HCT116 (cell line): ENCODE results near the gene C16orf95. TPM values are rescaled to one million over a fixed set of nuclear protein-coding genes. Genes with fewer than 3 reads are reported as not detected.

Experiments
- ATAC-seq: fragments of 200-7000 bp; cut with Tn5 transposase; 2 replicates; pipeline ENCODE4 v1.9.1; 2020; ENCODE audit warnings: mild to moderate bottlenecking, moderate library complexity
- BruUV-seq: library from RNA; stranded (reverse); fragments of 400-500 nt; replicated peaks from 2 replicates; lab custom pipeline; 2021; lab: Mats Ljungman, UMichigan
- CTCF ChIA-PET: fragments of 300-600 bp; sonication (Branson Sonifier 250); formaldehyde crosslinking; loops from one replicate; lab custom pipeline; 2021; ENCODE audit warnings: antibody characterized with exemption; lab: Charles Lee
- POLR2A ChIA-PET: fragments of 300-600, 350-600 bp; sonication (Branson Sonifier 250); formaldehyde crosslinking; loops from one replicate; lab custom pipeline; 2021; ENCODE audit warnings: antibody characterized with exemption; lab: Charles Lee
- RAD21 ChIA-PET, 2 experiments: fragments of 300-600 bp; sonication (Branson Sonifier 250); formaldehyde crosslinking; loops; one replicate each; lab custom pipeline; 2023; ENCODE audit warnings: low total read pairs in 2 of 2; ENCODE audit not compliant: uncharacterized antibody in 2 of 2, unreplicated experiment in 2 of 2, low non-redundant PET in 1 of 2; lab: Charles Lee
- DNase-seq: peaks from one replicate; pipeline ENCODE4 v3.0.0-alpha.2; 2010; ENCODE audit warnings: low read depth, low spot score
- H2AFZ ChIP-seq: fragments of 200-600 bp; shearing (Covaris generic), sonication (generic); 2 replicates; pipeline ENCODE4 v1.6.1; 2017; ENCODE audit warnings: low read depth, mixed run types, mixed read lengths, antibody characterized with exemption, low read length; ENCODE audit not compliant: poor library complexity, severe bottlenecking
- H3K27ac ChIP-seq: 2 replicates; pipeline ENCODE4 v1.5.1; 2012; ENCODE audit warnings: low read depth, low read length
- H3K27me3 ChIP-seq: fragments of 200-600 bp; sonication (generic); 2 replicates; pipeline ENCODE4 v1.6.1; 2016; ENCODE audit warnings: mixed run types, low read length, mixed read lengths; ENCODE audit not compliant: insufficient read depth
- H3K36me3 ChIP-seq, 2 experiments: fragments of 200-500 bp in 1 of 2; fragments of 200-600 bp in 1 of 2; sonication (Bioruptor generic) in 1 of 2; sonication (generic) in 1 of 2; 2 replicates each; pipeline versions ENCODE4 v1.5.1 to v1.6.1; 2014 to 2016; ENCODE audit warnings: low read length in 2 of 2, inconsistent platforms in 1 of 2, mixed read lengths in 1 of 2, mixed run types in 1 of 2; ENCODE audit not compliant: insufficient read depth in 2 of 2, control insufficient read depth in 1 of 2
- H3K4me1 ChIP-seq, 2 experiments: fragments of 200-600 bp in 1 of 2; sonication (generic) in 1 of 2; 2 replicates each; pipeline versions ENCODE4 v1.5.1 to v1.6.1; 2012 to 2017; ENCODE audit warnings: low read length in 2 of 2, inconsistent platforms in 1 of 2, mild to moderate bottlenecking in 1 of 2, mixed read lengths in 1 of 2, mixed run types in 1 of 2, moderate library complexity in 1 of 2; ENCODE audit not compliant: insufficient read depth in 2 of 2, control insufficient read depth in 1 of 2
- H3K4me2 ChIP-seq: fragments of 200-600 bp; sonication (generic); 2 replicates; pipeline ENCODE4 v1.6.1; 2017; ENCODE audit warnings: mixed run types, low read length, mixed read lengths
- H3K4me3 ChIP-seq, 2 experiments: fragments of 200-600 bp in 1 of 2; sonication (generic) in 1 of 2; replicated peaks in 1 of 2; 2 replicates each; pipeline ENCODE4 v1.5.1; 2011 to 2016; ENCODE audit warnings: low read length in 2 of 2, control low read depth in 1 of 2, low read depth in 1 of 2, mild to moderate bottlenecking in 1 of 2, mixed read lengths in 1 of 2, mixed run types in 1 of 2
- H3K79me2 ChIP-seq: fragments of 200-600 bp; sonication (generic); 2 replicates; pipeline ENCODE4 v1.6.1; 2017; ENCODE audit warnings: mild to moderate bottlenecking, mixed run types, low read length, moderate library complexity, mixed read lengths; ENCODE audit not compliant: insufficient read depth
- H3K9ac ChIP-seq: fragments of 200-600 bp; sonication (generic); 2 replicates; pipeline ENCODE4 v1.6.1; 2016; ENCODE audit warnings: low read length, mixed read lengths
- H3K9me2 ChIP-seq: fragments of 200-600 bp; sonication (generic), shearing (Covaris generic); 2 replicates; pipeline ENCODE4 v1.6.1; 2017; ENCODE audit warnings: mixed run types, mild to moderate bottlenecking, moderate library complexity; ENCODE audit not compliant: insufficient read depth
- H3K9me3 ChIP-seq, 2 experiments: fragments of 200-500 bp in 1 of 2; fragments of 200-600 bp in 1 of 2; sonication (Bioruptor generic) in 1 of 2; sonication (generic) in 1 of 2; 2 replicates each; pipeline ENCODE4 v1.6.1; 2014 to 2017; ENCODE audit warnings: low read length in 2 of 2, mixed read lengths in 2 of 2, inconsistent platforms in 1 of 2, low read depth in 1 of 2, mild to moderate bottlenecking in 1 of 2, mixed run types in 1 of 2, moderate library complexity in 1 of 2; ENCODE audit not compliant: control insufficient read depth in 1 of 2, insufficient read depth in 1 of 2
- H4K20me1 ChIP-seq: fragments of 200-600 bp; sonication (generic), shearing (Covaris generic); 2 replicates; pipeline ENCODE4 v1.6.1; 2017; ENCODE audit warnings: mixed run types, mild to moderate bottlenecking, moderate library complexity; ENCODE audit not compliant: insufficient read depth
- EZH2phosphoT487 ChIP-seq: fragments of 200-600 bp; IDR thresholded peaks from 2 replicates; pipeline ENCODE4 v1.6.1; 2018; ENCODE audit warnings: antibody characterized with exemption, borderline replicate concordance
- FOSL1 ChIP-seq: IDR thresholded peaks from 2 replicates; pipeline ENCODE4 v1.6.1; 2012; ENCODE audit warnings: low read depth
- JUND ChIP-seq: IDR thresholded peaks from 2 replicates; pipeline ENCODE4 v1.6.1; 2012
- SRF ChIP-seq: IDR thresholded peaks from 2 replicates; pipeline ENCODE4 v1.6.1; 2012; ENCODE audit warnings: low read depth
- ZFX ChIP-seq: fragments of 450-650 bp; IDR thresholded peaks from 2 replicates; pipeline ENCODE4 v1.6.1; 2017
- ZNF274 ChIP-seq: fragments of 200-500 bp; sonication (Bioruptor generic); IDR thresholded peaks from 2 replicates; pipeline ENCODE4 v1.6.1; 2014; ENCODE audit warnings: mild to moderate bottlenecking, low read depth, low read length, inconsistent platforms
- intact Hi-C: fragments of 100-400 bp; cut with micrococcal nuclease; formaldehyde crosslinking; loops from 2 replicates; pipeline ENCODE4 v1.10.0; 2022
- total RNA-seq: library from RNA; stranded (reverse); gene quantifications from one replicate; pipeline ENCODE4 v1.2.1, GENCODE V29; 2021; ENCODE audit not compliant: unreplicated experiment
- TF ChIP-seq, protein P1 (sequence below), 3 experiments: fragments of 200-600 bp in 1 of 3; sonication (generic) in 1 of 3; IDR thresholded peaks in 2 of 3; conservative IDR thresholded peaks in 1 of 3; 2 replicates each; pipeline ENCODE4 v1.5.1; 2012 to 2017; ENCODE audit warnings: low read depth in 2 of 3, low read length in 2 of 3, antibody characterized with exemption in 1 of 3, borderline replicate concordance in 1 of 3, control low read depth in 1 of 3, mild to moderate bottlenecking in 1 of 3, mixed read lengths in 1 of 3, mixed run types in 1 of 3, moderate library complexity in 1 of 3; ENCODE audit not compliant: insufficient read depth in 1 of 3

C16orf95 gene
- total RNA-seq, 1 experiment from 2014 or later = 12.2 TPM

DNA sequence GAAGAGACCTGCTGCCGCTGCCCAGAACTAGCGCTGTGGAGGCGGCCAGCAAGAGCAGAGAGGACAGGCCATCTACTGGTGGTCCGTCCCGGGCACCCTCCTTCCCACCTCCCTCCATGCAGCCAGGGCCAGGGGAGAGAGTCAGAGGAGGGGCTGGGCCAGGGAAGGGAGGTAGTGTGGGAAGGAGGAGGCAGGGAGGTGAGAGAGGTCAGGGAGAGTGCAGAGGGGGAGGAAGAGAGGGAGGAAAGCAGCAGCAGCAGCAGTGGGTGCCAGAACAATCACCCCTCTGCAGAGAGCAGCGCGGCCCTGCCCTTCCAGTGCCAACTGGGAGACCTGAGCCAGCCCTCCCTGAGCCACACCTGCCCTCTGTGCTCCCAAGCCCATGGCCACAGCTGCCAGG lies 6.6 kb downstream of the C16orf95 start:
- RAD21 ChIA-PET = no interaction called here
- Histone ChIP-seq H3K27me3 (no peaks in the 10 kb centered on the region), H4K20me1 (no peaks in the 10 kb centered on the region), H3K4me1 (no peaks in the 10 kb centered on the region), H3K9ac (no peak overlapping the region), H2AFZ (no peak overlapping the region), H3K4me2 (no peak overlapping the region), H3K79me2 (no peaks in the 10 kb centered on the region), H3K9me3 (peaks cover 0 to 4% of the 10 kb centered on the region in 2 experiments; a peak in 1 of 4 replicates), H3K4me3 (no peak overlapping the region), H3K9me2 (no peaks in the 10 kb centered on the region), H3K36me3 (no peaks in the 10 kb centered on the region; a peak in 1 of 4 replicates), H3K27ac (no peak overlapping the region)
- DNase-seq (no peak), ATAC-seq (no peak)
- intact Hi-C loops = no loop called here
- POLR2A ChIA-PET = no interaction called here
- BruUV-seq = no TSS peak
- CTCF ChIA-PET = no interaction called here
- TF ChIP-seq SRF (no peak), FOSL1 (no peak), EZH2phosphoT487 (no peak), JUND (no peak), ZFX (no peak), ZNF274 (no peak)
- TF ChIP-seq, protein P1, sequence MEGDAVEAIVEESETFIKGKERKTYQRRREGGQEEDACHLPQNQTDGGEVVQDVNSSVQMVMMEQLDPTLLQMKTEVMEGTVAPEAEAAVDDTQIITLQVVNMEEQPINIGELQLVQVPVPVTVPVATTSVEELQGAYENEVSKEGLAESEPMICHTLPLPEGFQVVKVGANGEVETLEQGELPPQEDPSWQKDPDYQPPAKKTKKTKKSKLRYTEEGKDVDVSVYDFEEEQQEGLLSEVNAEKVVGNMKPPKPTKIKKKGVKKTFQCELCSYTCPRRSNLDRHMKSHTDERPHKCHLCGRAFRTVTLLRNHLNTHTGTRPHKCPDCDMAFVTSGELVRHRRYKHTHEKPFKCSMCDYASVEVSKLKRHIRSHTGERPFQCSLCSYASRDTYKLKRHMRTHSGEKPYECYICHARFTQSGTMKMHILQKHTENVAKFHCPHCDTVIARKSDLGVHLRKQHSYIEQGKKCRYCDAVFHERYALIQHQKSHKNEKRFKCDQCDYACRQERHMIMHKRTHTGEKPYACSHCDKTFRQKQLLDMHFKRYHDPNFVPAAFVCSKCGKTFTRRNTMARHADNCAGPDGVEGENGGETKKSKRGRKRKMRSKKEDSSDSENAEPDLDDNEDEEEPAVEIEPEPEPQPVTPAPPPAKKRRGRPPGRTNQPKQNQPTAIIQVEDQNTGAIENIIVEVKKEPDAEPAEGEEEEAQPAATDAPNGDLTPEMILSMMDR (IDR thresholded peaks at IDR 0.05 in 2 of 3, conservative IDR thresholded peaks at IDR 0.05 in 1 of 3; ENCODE audit: borderline replicate concordance in 1 of 3, insufficient read depth in 1 of 3, low read depth in 2 of 3, low read length in 2 of 3) = no peak
